Astrocyte of the cerebellum (primary cell): ENCODE data around the gene RGS18.

Experiments used
- DNase-seq: peaks from one replicate; pipeline ENCODE4 v3.0.0-alpha.2; 2011; ENCODE audit warnings: low read depth
- H3K4me3 ChIP-seq: 2 replicates; pipeline ENCODE4 v1.5.1; 2011; ENCODE audit warnings: mild to moderate bottlenecking, low read depth, low read length, moderate library complexity
- CTCF ChIP-seq: IDR thresholded peaks from 2 replicates; pipeline ENCODE4 v1.5.1; 2012; ENCODE audit warnings: low read length, low read depth, moderate library complexity, mild to moderate bottlenecking; ENCODE audit errors: missing control alignments
- in situ Hi-C: cut with HindIII; loops from 2 replicates; pipeline ENCODE4 v1.10.0; 2017; ENCODE audit warnings: low sequenced_read_pairs

The RGS18 gene

DNA sequence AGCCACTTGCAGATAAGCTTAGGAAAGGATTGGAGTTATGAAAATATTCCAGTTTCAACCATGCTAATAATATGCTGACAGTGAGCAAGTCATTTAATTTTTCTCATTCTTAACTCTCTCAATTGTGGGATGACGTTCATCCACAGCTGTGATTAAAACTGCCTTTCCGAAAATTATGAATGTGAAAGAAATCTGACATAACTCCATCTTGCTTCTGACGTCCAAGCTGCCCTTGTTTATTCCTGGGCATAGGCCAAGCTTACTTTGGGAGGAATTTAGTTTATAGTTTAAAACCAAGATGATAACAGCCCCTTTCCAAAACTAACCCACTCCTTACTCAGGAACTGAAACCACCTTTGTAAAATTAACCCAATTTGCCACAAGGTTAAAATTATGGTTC is 11.0 kb upstream of the RGS18 start:
- in situ Hi-C loops = no loop called here
- H3K4me3 ChIP-seq = no peak overlapping the region
- TF ChIP-seq CTCF = no peak

DNA sequence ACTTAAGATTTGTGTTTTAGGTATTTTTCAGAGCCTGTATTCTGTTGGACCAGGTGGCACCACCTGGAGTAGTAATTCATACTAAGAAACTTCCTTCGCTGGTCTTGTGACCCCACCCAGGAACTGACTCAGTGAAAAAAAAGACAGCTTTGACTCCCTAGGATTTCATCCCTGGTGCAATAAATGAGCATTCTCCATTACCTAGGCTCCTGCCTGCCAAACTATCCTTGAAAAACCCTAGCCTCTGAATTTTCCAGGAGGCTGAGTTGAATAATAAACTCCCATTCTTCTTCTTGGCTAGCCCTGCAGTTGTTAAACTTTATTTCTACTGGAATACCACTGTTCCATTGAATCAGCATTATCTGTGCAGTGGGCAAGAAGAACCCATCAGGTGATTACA is 10.6 kb upstream of the RGS18 start:
- H3K4me3 ChIP-seq = no peak overlapping the region
- DNase-seq = no peak
- no peak for TF ChIP-seq CTCF
- in situ Hi-C loops = no loop called here

More for the DNA sequence above, 11.0 kb upstream of the RGS18 start:
- no peak for DNase-seq

DNA sequence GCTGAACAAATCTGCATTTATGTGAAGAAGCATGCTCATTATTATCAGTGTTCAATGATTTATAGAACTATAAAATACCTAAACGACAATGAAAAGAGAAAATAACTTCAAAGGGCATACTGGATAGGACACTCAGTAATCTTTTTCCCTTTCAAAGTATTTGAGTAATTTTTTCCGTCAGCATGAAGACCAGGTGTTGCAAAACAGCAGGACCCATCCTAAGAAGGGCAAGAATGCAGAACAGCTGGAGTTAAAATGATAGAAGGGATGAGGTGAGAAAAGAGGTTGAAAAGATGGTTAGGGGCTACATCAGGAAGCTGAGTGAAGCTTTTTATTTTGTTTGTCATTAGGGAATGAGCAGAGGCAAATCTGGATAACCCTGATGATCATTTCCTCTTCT is 7.1 kb upstream of the RGS18 start:
- TF ChIP-seq CTCF = no peak
- no peak overlapping the region for H3K4me3 ChIP-seq
- in situ Hi-C loops = no loop called here
- DNase-seq = no peak

GRCh38 chr1:192153276-192153675 is 5.0 kb upstream of the RGS18 start:
- in situ Hi-C loops = no loop called here
- TF ChIP-seq CTCF = no peak
- DNase-seq = no peak
- H3K4me3 ChIP-seq = no peak overlapping the region

- in situ Hi-C loops = no loop called here
- H3K4me3 ChIP-seq = no peak overlapping the region
- DNase-seq = no peak
- no peak for TF ChIP-seq CTCF
Measured at GRCh38 chr1:192157067-192157466, 1.2 kb upstream of the RGS18 start.

DNA sequence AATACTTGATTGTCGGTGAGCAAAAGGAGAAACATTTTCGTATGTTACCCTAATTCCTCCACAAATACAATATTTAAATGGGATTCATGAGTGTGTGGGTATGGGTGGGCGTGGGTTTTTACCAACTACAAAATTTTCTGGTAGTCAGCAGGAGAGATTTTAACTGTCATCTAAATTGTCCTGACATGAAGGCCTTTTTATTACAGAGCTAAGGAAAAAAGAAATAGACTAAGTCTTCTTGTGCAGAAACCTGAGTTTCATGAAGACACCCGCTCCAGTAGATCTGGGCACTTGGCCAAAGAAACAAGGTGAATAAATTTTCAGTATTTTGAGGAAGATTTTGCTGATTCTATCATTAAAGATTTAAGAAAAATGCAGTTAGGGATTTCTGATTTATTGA is 752 bp downstream of the RGS18 start:
- H3K4me3 ChIP-seq = no peak overlapping the region
- no peak for TF ChIP-seq CTCF
- no peak for DNase-seq
- in situ Hi-C loops = no loop called here

DNA sequence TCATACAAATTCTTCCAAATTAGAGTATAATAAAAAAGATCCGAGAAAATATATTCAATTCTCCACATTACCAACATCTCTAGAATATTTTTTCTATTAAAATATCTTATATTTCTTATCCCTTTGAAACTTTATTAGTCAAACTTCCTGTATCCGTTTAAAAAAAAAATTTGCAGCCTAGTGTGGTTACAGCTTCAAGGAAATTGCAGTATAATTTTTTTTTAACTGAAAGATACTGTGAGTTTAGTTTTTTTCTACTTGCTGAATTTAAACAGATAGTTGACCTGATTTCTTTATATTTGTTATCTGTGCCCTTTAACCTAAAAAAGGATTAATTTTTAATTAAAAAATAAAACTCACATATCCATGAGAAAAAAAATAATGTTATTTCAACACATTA is 1.5 kb downstream of the RGS18 start:
- in situ Hi-C loops = no loop called here
- no peak for TF ChIP-seq CTCF
- DNase-seq = no peak
- no peak overlapping the region for H3K4me3 ChIP-seq
